ENCODE data around the gene PRIM2.
A peak's percentile ranks its signal among the peaks of the same experiment; 100 is the strongest.
"Not testable (repeated sequence)": the region's sequence is repeated elsewhere in the genome, so short reads cannot be mapped to it uniquely, and the experiment has no call there.

The PRIM2 gene

DNA sequence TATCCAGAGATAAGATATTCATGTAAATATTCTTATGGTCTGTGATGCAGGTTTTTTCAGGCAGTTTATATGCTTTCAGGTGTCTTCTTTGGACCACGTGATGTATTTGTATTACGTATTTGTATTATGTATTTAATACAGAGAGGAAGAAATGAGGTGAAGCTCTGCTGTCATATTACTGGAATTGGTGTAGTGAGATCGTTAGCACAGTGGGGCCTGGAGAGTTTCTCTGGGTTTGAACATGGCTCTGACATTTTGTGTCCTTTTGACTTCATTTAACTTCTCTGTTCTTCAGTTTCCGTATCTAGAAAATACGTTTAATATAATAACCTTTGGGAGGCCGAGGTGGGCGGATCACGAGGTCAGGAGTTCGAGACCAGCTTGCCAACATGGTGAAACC, 1.6 kb upstream of the PRIM2 start:
- no peaks in the 10 kb centered on the region for H3K9me3 ChIP-seq (ENCODE audit: control insufficient read depth, low read length)
- H3K27ac ChIP-seq (ENCODE audit: insufficient read depth, low read length, poor library complexity, severe bottlenecking): no peak overlapping the region
- H3K4me3 ChIP-seq (ENCODE audit: insufficient read depth, low read depth, low read length, poor library complexity, severe bottlenecking): no peak overlapping the region
- H3K4me1 ChIP-seq (ENCODE audit: control insufficient read depth, insufficient read depth, low read length, poor library complexity, severe bottlenecking): no peaks in the 10 kb centered on the region
- no peaks in the 10 kb centered on the region for H3K27me3 ChIP-seq (replicated peaks; ENCODE audit: control insufficient read depth, insufficient read depth, low read length, poor library complexity, severe bottlenecking)
- H3K36me3 ChIP-seq (ENCODE audit: control insufficient read depth, insufficient read depth, low read length): peaks cover 4% of the 10 kb centered on the region
- DNase-seq: no peak

GRCh38 chr6:57316581-57317059, 810 bp upstream of the PRIM2 start:
- peak overlapping the region; percentile 76 for H3K4me3 ChIP-seq (ENCODE audit: insufficient read depth, low read depth, low read length, poor library complexity, severe bottlenecking)
- DNase-seq: peak; percentile 49 to 72 (median 68)
- H3K27ac ChIP-seq (ENCODE audit: insufficient read depth, low read length, poor library complexity, severe bottlenecking): peak overlapping the region; percentile 42
- H3K4me1 ChIP-seq (ENCODE audit: control insufficient read depth, insufficient read depth, low read length, poor library complexity, severe bottlenecking): no peaks in the 10 kb centered on the region
- no peaks in the 10 kb centered on the region for H3K27me3 ChIP-seq (replicated peaks; ENCODE audit: control insufficient read depth, insufficient read depth, low read length, poor library complexity, severe bottlenecking)
- peaks cover 4% of the 10 kb centered on the region for H3K36me3 ChIP-seq (ENCODE audit: control insufficient read depth, insufficient read depth, low read length)
- no peaks in the 10 kb centered on the region for H3K9me3 ChIP-seq (ENCODE audit: control insufficient read depth, low read length)

DNA sequence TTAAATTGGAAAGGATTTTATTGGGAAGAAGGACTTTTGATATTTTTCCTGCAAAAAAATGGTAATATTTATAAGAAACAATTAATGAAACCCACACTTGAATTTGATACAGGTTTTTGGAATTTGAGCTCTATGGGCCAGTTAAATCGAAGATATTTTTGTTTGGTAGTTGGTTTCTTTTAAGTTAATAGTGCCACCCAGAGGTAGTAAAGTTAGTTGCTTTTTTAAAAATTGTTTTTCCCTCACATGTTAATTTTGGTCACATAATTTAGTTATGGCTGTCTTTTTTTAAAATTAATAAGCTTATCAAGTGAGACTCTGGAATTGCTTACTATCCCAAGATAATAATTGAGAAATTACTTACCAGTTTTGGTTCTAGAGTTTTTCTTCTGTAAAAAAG, 7.1 kb downstream of the PRIM2 start:
- DNase-seq: no peak
- no peaks in the 10 kb centered on the region for H3K4me1 ChIP-seq (ENCODE audit: control insufficient read depth, insufficient read depth, low read length, poor library complexity, severe bottlenecking)
- H3K36me3 ChIP-seq (ENCODE audit: control insufficient read depth, insufficient read depth, low read length): peaks cover 34% of the 10 kb centered on the region
- no peaks in the 10 kb centered on the region for H3K9me3 ChIP-seq (ENCODE audit: control insufficient read depth, low read length)
- no peak overlapping the region for H3K27ac ChIP-seq (ENCODE audit: insufficient read depth, low read length, poor library complexity, severe bottlenecking)
- H3K27me3 ChIP-seq (replicated peaks; ENCODE audit: control insufficient read depth, insufficient read depth, low read length, poor library complexity, severe bottlenecking): no peaks in the 10 kb centered on the region
- H3K4me3 ChIP-seq (ENCODE audit: insufficient read depth, low read depth, low read length, poor library complexity, severe bottlenecking): no peak overlapping the region

GRCh38 chr6:57327311-57327710, 9.9 kb downstream of the PRIM2 start:
- Histone ChIP-seq H3K4me1 (ENCODE audit: control insufficient read depth, insufficient read depth, low read length, poor library complexity, severe bottlenecking) (no peaks in the 10 kb centered on the region), H3K27ac (ENCODE audit: insufficient read depth, low read length, poor library complexity, severe bottlenecking) (no peak overlapping the region), H3K27me3 (replicated peaks; ENCODE audit: control insufficient read depth, insufficient read depth, low read length, poor library complexity, severe bottlenecking) (no peaks in the 10 kb centered on the region), H3K36me3 (ENCODE audit: control insufficient read depth, insufficient read depth, low read length) (peaks cover 27% of the 10 kb centered on the region), H3K9me3 (ENCODE audit: control insufficient read depth, low read length) (no peaks in the 10 kb centered on the region), H3K4me3 (ENCODE audit: insufficient read depth, low read depth, low read length, poor library complexity, severe bottlenecking) (no peak overlapping the region)
- DNase-seq: no peak

DNA sequence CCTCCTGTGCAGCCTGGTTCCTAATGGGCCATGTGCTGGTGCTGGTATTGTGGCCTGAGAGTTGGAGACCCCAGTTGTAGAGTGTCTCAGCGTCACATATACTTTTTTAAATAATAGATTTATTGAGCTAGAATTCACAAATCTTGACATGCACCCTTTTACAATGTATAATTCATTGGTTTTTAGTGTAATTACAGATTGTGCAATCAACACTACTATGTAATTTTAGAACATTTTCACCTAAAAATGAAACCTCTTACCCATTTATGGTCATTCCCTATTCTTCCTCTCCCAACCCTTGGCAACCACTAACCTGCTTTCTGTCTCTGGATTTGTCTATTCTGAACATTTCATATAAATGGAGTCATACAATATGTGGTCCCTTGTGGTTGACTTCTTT, 10.6 kb downstream of the PRIM2 start:
- DNase-seq: no peak
- H3K27me3 ChIP-seq (replicated peaks; ENCODE audit: control insufficient read depth, insufficient read depth, low read length, poor library complexity, severe bottlenecking): no peaks in the 10 kb centered on the region
- no peak overlapping the region for H3K27ac ChIP-seq (ENCODE audit: insufficient read depth, low read length, poor library complexity, severe bottlenecking)
- H3K36me3 ChIP-seq (ENCODE audit: control insufficient read depth, insufficient read depth, low read length): peaks cover 20% of the 10 kb centered on the region
- H3K4me3 ChIP-seq (ENCODE audit: insufficient read depth, low read depth, low read length, poor library complexity, severe bottlenecking): no peak overlapping the region
- no peaks in the 10 kb centered on the region for H3K4me1 ChIP-seq (ENCODE audit: control insufficient read depth, insufficient read depth, low read length, poor library complexity, severe bottlenecking)
- no peaks in the 10 kb centered on the region for H3K9me3 ChIP-seq (ENCODE audit: control insufficient read depth, low read length)

DNA sequence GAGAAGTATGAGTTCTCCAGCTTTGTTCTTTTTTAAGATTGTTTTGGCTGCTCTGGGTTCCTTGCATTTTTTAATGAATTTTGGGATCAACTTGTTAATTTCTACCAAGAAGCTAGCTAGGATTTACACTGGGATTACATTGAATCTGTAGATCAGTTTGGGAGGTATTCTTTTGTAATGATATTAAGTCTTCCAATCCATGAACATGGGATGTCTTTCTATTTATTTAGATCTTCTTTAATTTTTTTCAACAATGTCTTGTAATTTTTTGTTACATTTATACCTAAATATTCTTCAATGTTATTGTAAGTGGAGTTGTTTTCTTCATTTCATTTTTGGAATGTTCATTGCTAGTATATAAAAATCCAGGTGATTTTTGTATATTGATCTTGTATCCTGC, 12.5 kb downstream of the PRIM2 start:
- peaks cover 20% of the 10 kb centered on the region for H3K36me3 ChIP-seq (ENCODE audit: control insufficient read depth, insufficient read depth, low read length)
- H3K9me3 ChIP-seq (ENCODE audit: control insufficient read depth, low read length): no peaks in the 10 kb centered on the region
- H3K4me1 ChIP-seq (ENCODE audit: control insufficient read depth, insufficient read depth, low read length, poor library complexity, severe bottlenecking): no peaks in the 10 kb centered on the region
- no peaks in the 10 kb centered on the region for H3K27me3 ChIP-seq (replicated peaks; ENCODE audit: control insufficient read depth, insufficient read depth, low read length, poor library complexity, severe bottlenecking)
- DNase-seq: no peak
- no peak overlapping the region for H3K27ac ChIP-seq (ENCODE audit: insufficient read depth, low read length, poor library complexity, severe bottlenecking)
- no peak overlapping the region for H3K4me3 ChIP-seq (ENCODE audit: insufficient read depth, low read depth, low read length, poor library complexity, severe bottlenecking)

DNA sequence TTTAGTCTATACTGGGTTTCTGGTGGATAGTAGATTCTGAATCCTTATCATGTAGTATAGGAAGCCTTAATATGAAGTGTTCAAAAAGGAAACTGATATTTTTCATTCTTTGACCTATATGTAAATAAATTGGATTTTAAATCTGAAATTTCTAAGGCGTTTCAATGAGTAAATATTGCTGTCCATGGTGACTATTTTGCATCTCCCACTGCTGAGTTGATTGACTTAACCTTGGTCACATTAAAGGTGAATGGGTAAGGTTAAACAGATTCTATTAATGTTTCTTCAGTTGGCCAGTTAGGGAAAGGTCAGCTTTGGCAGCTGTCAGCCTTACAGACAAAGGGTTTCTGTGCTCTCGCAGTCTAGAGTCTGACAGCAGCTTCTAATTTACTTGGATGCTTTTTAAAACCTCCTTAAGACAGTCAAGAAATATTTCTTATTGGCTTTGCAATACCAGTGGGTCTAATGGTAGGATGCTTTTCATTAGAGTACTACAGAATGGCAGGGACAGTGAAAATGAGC, 24.8 kb downstream of the PRIM2 start:
- Histone ChIP-seq H3K9me3 (ENCODE audit: control insufficient read depth, low read length) (no peaks in the 10 kb centered on the region), H3K27me3 (replicated peaks; ENCODE audit: control insufficient read depth, insufficient read depth, low read length, poor library complexity, severe bottlenecking) (no peaks in the 10 kb centered on the region), H3K4me1 (ENCODE audit: control insufficient read depth, insufficient read depth, low read length, poor library complexity, severe bottlenecking) (no peaks in the 10 kb centered on the region), H3K4me3 (ENCODE audit: insufficient read depth, low read depth, low read length, poor library complexity, severe bottlenecking) (no peak overlapping the region), H3K27ac (ENCODE audit: insufficient read depth, low read length, poor library complexity, severe bottlenecking) (no peak overlapping the region), H3K36me3 (ENCODE audit: control insufficient read depth, insufficient read depth, low read length) (no peaks in the 10 kb centered on the region)
- no peak for DNase-seq

- DNase-seq; H3K4me1 ChIP-seq (ENCODE audit: control insufficient read depth, insufficient read depth, low read length, poor library complexity, severe bottlenecking): not testable (repeated sequence)
Observed at GRCh38 chr6:57343342-57343741, 25.9 kb downstream of the PRIM2 start.

GRCh38 chr6:57346715-57347114, 29.3 kb downstream of the PRIM2 start:
- not testable (repeated sequence) for H3K36me3 ChIP-seq (ENCODE audit: control insufficient read depth, insufficient read depth, low read length); H3K27ac ChIP-seq (ENCODE audit: insufficient read depth, low read length, poor library complexity, severe bottlenecking); DNase-seq; H3K9me3 ChIP-seq (ENCODE audit: control insufficient read depth, low read length); H3K27me3 ChIP-seq (replicated peaks; ENCODE audit: control insufficient read depth, insufficient read depth, low read length, poor library complexity, severe bottlenecking); H3K4me3 ChIP-seq (ENCODE audit: insufficient read depth, low read depth, low read length, poor library complexity, severe bottlenecking); H3K4me1 ChIP-seq (ENCODE audit: control insufficient read depth, insufficient read depth, low read length, poor library complexity, severe bottlenecking)

More at GRCh38 chr6:57343342-57343741, 25.9 kb downstream of the PRIM2 start:
- not testable (repeated sequence) for H3K4me3 ChIP-seq (ENCODE audit: insufficient read depth, low read depth, low read length, poor library complexity, severe bottlenecking); H3K9me3 ChIP-seq (ENCODE audit: control insufficient read depth, low read length); H3K27me3 ChIP-seq (replicated peaks; ENCODE audit: control insufficient read depth, insufficient read depth, low read length, poor library complexity, severe bottlenecking); H3K36me3 ChIP-seq (ENCODE audit: control insufficient read depth, insufficient read depth, low read length); H3K27ac ChIP-seq (ENCODE audit: insufficient read depth, low read length, poor library complexity, severe bottlenecking)

GRCh38 chr6:57347597-57347996, 30.2 kb downstream of the PRIM2 start:
- not testable (repeated sequence) for H3K4me3 ChIP-seq (ENCODE audit: insufficient read depth, low read depth, low read length, poor library complexity, severe bottlenecking); H3K9me3 ChIP-seq (ENCODE audit: control insufficient read depth, low read length); DNase-seq; H3K27ac ChIP-seq (ENCODE audit: insufficient read depth, low read length, poor library complexity, severe bottlenecking); H3K27me3 ChIP-seq (replicated peaks; ENCODE audit: control insufficient read depth, insufficient read depth, low read length, poor library complexity, severe bottlenecking); H3K36me3 ChIP-seq (ENCODE audit: control insufficient read depth, insufficient read depth, low read length); H3K4me1 ChIP-seq (ENCODE audit: control insufficient read depth, insufficient read depth, low read length, poor library complexity, severe bottlenecking)
